GM21786 (cell line): Measurements from ENCODE around the gene GRK5.
A peak's percentile ranks its signal among the peaks of the same experiment; 100 is the strongest.
"Not testable (repeated sequence)": the region's sequence is repeated elsewhere in the genome, so short reads cannot be mapped to it uniquely, and the experiment has no call there.

Experiments used
- ATAC-seq: cut with Tn5 transposase; IDR thresholded peaks from one replicate; pipeline ENCODE4 v1.9.1; 2021; ENCODE audit not compliant: unreplicated experiment

GRK5 gene

GRCh38 chr10:119272736-119273135 is 65.4 kb downstream of the GRK5 start:
- no peak for ATAC-seq

DNA sequence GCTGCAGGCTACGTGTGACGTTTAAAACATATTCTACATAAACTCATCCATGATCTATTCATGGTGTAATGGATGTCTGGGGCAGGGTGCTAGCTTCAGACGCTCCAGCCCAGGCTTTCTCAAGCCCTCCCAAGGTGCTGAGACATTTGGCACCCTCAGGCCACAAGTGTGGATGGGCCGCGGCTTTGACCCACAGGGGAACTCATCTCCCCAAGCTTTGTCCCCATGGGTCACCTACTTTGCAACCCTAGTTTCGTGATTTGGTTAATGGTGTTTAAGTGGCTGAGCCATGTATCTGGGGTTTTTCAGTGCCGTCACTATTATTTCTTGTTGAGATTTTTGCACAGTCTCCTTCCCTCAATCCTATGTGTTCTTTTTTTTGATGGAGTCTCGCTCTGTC is 66.0 kb downstream of the GRK5 start:
- no peak for ATAC-seq

- ATAC-seq: no peak
These were observed 67.2 kb downstream of the GRK5 start for GRCh38 chr10:119274519-119275045.

DNA sequence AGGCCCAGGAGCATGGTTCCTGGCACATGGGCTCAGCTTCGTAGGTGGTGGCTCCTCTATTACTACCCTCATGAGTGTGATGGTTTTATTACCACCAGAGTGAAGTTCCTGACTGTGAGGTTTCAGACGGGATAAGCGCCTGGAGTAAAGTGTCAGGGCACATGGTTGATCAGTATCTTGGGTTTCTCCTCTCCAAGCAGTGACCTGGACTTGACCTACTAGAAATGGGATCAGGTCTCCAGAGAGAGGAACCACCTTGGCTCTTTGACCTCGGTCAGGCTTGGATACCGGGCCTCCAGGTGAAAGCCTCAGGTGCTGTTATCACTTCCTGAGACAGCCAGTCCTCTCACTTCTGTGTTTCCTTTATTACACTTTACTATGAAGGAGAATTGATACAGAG is 67.7 kb downstream of the GRK5 start:
- ATAC-seq: no peak

DNA sequence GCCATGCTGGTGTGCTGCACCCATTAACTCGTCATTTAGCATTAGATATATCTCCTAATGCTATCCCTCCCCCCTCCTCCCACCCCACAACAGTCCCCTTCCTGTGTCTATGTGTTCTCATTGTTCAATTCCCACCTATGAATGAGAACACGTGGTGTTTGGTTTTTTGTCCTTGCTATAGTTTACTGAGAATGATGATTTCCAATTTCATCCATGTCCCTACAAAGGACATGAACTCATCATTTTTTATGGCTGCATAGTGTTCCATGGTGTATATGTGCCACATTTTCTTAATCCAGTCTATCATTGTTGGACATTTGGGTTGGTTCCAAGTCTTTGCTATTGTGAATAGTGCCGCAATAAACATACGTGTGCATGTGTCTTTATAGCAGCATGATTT is 68.8 kb downstream of the GRK5 start:
- not testable (repeated sequence) for ATAC-seq

DNA sequence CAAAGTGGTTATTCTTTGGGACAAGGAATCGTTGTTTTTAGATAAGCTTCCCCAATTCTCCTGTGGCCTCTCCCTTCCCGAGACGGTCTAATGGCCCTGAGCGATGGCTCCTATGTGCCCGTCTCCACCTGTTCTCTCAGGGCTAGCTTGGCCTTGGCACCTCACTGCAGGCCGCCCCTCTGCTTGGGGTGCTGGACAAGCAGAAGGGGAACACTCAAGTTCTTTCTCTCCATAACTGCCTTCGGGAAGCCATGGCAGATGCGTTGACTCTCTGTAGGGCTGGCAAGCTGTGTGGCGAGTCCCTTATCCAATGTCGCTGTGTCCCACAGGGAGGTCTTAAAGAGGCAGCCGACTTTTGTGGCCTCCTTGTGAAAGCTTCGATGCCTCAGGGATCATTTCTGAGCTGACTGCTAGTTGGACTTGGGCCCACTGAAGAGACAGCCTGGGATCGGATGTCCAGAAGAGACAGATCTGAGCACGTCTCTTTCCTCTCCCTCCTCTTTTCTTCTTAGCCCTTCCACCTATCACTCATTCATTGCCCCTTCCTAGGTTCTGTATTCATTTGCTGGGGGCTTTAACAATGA is 70.8 kb downstream of the GRK5 start:
- ATAC-seq: no peak

- no peak for ATAC-seq
These were observed 72.1 kb downstream of the GRK5 start for GRCh38 chr10:119279441-119279840.

DNA sequence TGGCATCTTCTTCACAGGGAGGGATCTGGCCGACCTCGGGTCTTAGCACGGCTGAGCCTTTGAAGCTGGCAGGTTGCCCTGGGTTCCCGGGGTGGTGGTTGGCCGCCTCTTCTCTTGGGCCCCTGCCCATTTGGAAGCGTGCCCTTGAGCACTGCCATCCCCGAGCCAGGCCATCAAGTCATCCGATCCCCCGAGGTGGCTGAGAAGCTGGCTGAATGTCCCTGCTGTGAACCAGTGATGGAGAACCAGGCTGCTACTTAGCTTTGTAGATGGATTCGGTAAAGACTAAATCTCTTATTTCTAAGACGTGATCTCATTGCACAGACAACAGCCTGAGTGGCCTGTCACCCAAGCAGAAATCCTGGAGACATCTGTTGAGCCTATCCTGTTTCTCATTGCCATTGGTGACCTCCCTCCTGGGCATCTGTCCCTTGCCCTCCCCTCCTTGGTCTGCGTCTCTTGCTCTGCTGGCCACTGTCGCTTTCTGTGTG is 74.3 kb downstream of the GRK5 start:
- no peak for ATAC-seq

GRCh38 chr10:119282446-119282845 is 75.1 kb downstream of the GRK5 start:
- no peak for ATAC-seq

- ATAC-seq: no peak
These were observed 76.0 kb downstream of the GRK5 start for GRCh38 chr10:119283387-119283786.

GRCh38 chr10:119283818-119284217 is 76.4 kb downstream of the GRK5 start:
- peak; percentile 80 for ATAC-seq

DNA sequence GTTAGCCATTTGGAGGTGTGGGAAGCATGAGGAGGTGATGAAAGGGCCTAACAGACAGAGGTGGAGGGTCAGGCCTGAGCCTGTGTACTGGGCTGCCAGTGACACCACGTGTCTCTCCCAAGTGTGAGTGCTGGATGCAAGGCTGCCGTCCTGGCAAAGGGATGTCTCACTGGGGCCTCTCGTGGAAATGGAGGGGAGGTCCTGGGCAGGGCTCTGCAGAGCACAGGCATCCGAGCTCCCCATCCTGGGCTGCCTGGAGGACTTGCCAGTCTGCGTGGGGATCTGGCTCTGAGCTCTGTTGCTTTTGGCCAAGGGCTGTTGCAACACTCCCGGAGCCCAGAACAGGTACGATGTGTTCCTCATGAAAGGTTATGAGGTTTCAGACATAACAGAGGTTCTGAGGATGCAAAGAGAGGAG is 77.3 kb downstream of the GRK5 start:
- ATAC-seq: no peak

DNA sequence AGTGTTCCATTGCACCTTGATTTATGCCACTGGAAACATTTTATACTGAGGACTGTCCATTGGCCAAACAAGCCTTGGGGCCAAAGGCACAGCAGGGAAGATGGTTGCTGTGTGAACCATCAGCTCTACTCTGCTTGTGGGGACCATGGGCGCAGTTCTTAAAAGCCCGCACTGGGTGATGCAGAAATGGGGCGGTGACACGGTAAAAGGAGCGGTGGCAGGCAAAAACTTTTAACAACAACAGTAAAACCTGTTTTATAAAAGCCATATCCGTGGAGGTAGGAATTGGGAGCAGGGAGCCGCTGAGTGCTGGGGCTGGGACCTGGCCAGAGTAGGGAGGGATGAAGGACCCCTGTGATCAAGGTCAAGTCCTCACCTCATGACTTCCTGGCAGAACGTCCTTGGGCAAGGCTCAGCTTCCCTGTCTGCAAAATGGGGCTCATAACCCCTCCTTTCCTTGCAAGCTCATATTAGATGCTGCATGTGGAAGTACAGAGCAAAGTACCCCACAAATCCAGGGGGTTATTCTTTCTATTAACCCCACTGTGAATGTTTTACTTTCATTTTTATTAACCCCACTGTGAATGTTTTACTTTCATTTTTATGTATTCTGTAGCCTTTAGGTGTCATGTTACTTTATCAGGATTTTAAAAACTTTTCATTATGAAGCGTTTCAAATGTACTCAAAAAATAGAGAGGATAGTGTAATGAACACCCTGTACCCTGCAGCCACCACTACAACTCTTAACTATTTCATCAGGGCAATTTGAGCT is 78.3 kb downstream of the GRK5 start:
- ATAC-seq: no peak

DNA sequence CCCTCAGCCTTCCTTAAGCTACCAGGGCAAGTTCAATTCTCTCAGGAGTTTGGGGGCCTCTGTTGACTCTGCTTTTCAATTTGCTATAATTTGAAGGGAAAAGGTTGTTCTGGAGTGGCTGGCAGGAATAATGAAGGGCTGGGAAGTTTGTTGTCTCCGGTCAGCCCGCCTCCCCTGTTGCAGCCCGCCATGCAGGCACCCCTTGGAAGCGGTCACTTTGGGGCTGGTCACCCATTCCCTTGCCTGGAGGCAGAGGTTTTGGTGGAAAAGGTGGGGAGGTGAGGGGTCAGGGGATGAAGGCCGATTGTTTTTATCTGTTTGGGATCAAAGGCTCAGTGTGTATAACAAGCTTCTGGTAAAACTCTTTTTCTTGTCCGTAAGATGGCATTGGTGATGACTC is 79.1 kb downstream of the GRK5 start:
- ATAC-seq: no peak

- no peak for ATAC-seq
These were observed 79.7 kb downstream of the GRK5 start for GRCh38 chr10:119286983-119287633.

DNA sequence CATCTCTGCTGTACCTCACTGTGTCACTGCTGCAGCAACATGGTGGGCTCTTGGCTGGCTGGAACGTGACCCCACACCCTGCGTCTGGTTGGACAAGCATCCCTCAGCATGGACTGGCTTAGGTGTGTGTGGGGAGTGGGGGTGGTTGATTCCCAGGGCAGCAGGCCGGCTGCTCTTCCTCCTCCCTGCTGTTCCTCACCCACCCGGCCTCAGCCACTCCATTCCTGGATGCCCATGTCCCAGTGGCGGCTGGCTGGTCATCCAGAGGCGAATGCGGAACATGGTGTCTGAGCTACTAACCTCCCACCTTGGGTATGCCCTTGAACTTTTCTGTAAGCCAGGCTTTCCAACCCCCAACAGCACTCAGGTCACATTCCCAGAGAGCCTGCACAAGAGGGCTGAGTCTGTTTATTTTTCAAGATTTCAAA is 81.2 kb downstream of the GRK5 start:
- ATAC-seq: no peak

DNA sequence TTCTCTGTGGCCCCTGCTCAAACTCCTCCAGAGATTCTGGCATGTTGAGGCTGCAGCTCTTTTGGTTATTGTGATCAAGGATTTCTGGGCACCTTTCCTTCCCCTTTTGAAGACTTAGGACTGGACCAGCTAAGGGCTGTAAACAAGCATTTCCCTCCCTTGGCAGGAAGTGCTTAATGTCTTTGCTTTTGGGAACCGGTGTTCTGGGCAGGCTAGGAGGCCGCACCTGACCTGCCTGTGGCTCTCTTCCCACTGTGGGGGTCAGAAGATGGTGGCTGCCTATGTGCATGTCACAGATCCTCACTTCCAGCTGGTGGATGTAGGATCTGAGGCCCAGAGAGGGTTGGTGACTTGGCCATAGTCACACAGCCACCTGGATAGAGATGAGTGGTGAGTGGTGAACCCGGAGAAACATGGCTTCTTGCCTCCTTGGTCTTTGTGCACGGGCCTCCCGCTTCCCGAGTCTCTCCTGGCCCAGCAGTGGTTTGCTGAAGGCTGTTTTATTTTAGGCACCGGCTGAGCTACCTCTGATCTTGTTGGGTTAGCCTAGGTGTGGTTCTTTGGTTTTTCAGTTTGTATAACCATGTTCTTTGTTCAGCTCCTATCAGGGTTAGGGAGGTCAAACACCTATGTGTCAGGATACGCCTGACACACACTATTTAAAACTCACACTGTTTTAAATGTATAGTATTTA is 82.0 kb downstream of the GRK5 start:
- ATAC-seq: no peak

DNA sequence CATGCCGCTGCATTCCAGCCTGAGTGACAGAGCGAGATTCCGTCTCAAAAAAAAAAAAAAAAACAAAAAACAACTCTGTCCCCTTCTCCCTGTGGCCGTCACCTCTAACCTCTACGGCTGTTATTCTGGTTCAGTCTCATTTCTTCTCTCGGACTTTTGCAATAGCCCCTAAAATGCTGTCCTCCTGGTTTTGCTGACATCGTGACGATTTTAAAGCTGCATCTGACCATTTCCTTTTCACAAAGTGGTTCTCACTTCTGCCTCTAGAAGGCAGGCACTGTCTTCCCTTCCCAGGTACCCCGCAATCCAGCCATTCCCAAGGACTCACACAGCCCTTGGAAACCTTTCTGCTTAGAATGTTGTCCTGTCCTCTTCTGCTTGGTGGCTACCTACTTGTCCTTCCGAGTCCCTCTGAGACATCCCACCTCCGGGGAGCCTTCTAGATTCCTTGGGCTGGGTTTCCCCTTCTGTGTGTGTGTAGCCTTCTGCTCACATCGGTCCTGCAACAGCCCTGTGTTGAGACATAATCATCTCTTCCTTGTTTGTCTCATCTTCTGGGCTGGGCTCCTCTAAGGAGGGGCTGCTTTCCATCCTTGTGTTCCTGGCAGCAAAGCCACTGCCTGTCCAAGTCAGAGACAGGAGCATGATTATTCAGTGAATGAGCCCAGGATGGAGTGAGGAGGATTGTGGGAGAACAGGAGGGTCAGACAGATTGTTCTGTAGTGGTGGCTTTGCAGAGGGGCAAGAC is 83.1 kb downstream of the GRK5 start:
- ATAC-seq: no peak

DNA sequence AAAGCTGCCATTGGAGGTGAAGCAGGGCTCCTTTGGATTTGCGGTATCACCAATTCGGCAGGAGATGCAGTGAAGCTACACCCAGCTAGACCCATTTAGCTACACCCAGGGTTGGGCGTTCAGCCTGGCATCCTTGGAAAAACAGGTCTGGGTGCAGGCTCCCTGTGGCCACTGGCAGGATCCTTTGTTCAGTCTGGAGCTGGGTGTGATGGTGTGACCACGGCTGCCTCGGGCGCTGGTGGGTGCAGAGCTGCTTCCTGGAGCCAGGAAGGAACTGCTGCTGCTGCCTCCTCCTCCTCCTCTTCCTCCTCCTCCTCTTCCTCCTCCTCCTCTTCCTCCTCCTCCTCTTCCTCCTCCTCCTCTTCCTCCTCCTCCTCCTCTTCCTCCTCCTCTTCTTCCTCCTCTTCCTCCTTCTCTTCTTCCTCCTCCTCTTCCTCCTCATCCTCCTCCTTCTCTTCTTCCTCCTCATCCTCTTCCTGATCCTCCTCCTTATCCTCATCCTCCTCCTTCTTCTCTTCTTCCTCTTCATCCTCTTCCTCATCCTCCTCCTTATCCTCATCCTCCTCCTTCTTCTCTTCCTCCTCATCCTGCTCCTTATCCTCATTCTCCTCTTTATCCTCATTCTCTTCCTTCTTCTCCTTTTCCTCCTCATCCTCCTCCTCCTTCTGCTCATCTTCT is 84.0 kb downstream of the GRK5 start:
- ATAC-seq: no peak
